ENCODE measurements around the gene SFXN5. TPM values are rescaled to one million over a fixed set of nuclear protein-coding genes. Genes with fewer than 3 reads are reported as not detected.

Gene SFXN5
- total and polyA plus RNA-seq, 2 of the 8 experiments (the other 6 are each of a cell fraction or from before 2014, with no cell fraction given): 29.3 to 33.1 TPM

DNA sequence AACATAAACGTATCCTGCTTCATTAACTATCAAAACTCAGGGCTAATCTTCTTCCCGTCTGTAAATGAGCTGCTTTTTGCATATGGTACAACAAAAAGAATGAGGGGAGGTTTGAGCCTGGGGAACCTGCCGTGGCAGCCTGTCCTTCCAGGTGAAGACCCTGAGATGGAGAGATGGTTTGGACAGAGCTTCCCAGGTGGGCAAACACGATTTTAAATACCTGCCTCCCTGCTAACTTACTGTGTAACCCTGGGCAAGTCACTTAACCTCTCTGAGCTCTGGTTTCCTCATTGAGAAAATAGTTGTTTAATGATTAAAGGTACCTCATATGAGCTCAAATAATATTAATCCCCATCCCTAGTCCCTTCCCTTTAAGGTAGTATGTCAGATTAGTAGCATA is 145.1 kb downstream of the SFXN5 start:
- Histone ChIP-seq H3K79me2 (ENCODE audit: control insufficient read depth in 1 of 2, insufficient read depth in 2 of 2, low read length in 2 of 2) (no peaks in the 10 kb centered on the region), H3K4ac (replicated peaks; ENCODE audit: insufficient read length, low read depth, low read length) (no peak overlapping the region), H3K4me3 (ENCODE audit: extremely low read depth in 1 of 4, insufficient read depth in 2 of 4, low read depth in 3 of 4, low read length in 4 of 4) (no peak overlapping the region; a peak in 1 of 8 replicates), H3K9ac (replicated peaks in 1 of 4; ENCODE audit: extremely low read depth in 1 of 4, low read depth in 3 of 4, low read length in 3 of 4) (no peak overlapping the region), H3K9me3 (ENCODE audit: insufficient read depth in 2 of 2, low read depth in 1 of 2, low read length in 1 of 2) (peaks cover 0 to 4% of the 10 kb centered on the region in 2 experiments; a peak in 1 of 4 replicates), H4K91ac (replicated peaks; ENCODE audit: insufficient read length, low read length) (no peak overlapping the region), H3K56ac (replicated peaks; ENCODE audit: insufficient read length, low read depth, low read length) (no peak overlapping the region), H3K36me3 (ENCODE audit: control insufficient read depth in 2 of 4, insufficient read depth in 4 of 4, low read length in 3 of 4) (peaks cover 0 to 2% (median 0%) of the 10 kb centered on the region in 4 experiments; a peak in 1 of 8 replicates), H4K20me1 (replicated peaks in 1 of 2; ENCODE audit: control insufficient read depth in 1 of 2, insufficient read depth in 2 of 2, low read length in 2 of 2) (peaks cover 4 to 20% of the 10 kb centered on the region in 2 experiments), H3K23ac (ENCODE audit: insufficient read length) (no peak overlapping the region), H2BK15ac (ENCODE audit: low read length) (no peak overlapping the region), H3K27ac (ENCODE audit: low read depth, low read length) (no peak overlapping the region), H3K14ac (ENCODE audit: insufficient read length) (no peak overlapping the region), H2BK120ac (replicated peaks; ENCODE audit: low read depth, low read length) (no peak overlapping the region), H2BK5ac (ENCODE audit: low read depth, low read length) (no peak overlapping the region), H2AK5ac (ENCODE audit: low read depth, low read length) (no peak overlapping the region), H2AFZ (ENCODE audit: low read length) (no peak overlapping the region), H2BK20ac (ENCODE audit: low read length) (no peak overlapping the region), H3K79me1 (ENCODE audit: low read depth, low read length) (no peaks in the 10 kb centered on the region), H2BK12ac (ENCODE audit: low read depth, low read length) (no peak overlapping the region), H3K23me2 (ENCODE audit: low read depth, low read length) (peaks cover 7% of the 10 kb centered on the region; the same call in 1 of the 2 replicates), H4K5ac (ENCODE audit: insufficient read length, low read depth, low read length) (no peak overlapping the region), H3K27me3 (replicated peaks in 1 of 4; ENCODE audit: control insufficient read depth in 3 of 4, extremely low read depth in 1 of 4, insufficient read depth in 3 of 4, low read length in 3 of 4) (peaks cover 72 to 92% (median 86%) of the 10 kb centered on the region in 4 experiments), H4K8ac (ENCODE audit: extremely low read depth, insufficient read depth, low read length) (no peak overlapping the region), H3K4me2 (ENCODE audit: insufficient read depth in 1 of 2, low read depth in 2 of 2, low read length in 2 of 2) (peak overlapping the region; percentile 15 to 67; a peak in 1 of 4 replicates), H3K18ac (ENCODE audit: extremely low read depth, low read length) (no peak overlapping the region), H3K4me1 (replicated peaks in 1 of 4; ENCODE audit: control insufficient read depth in 3 of 4, insufficient read depth in 4 of 4, low read length in 3 of 4) (peaks cover 6 to 25% (median 11%) of the 10 kb centered on the region in 4 experiments)
- peak; percentile 40; the same call in 1 of the 2 replicates for TF ChIP-seq KDM1A (IDR thresholded peaks at IDR 0.05; ENCODE audit: borderline replicate concordance, low read length)
- TF ChIP-seq CREB1 (IDR thresholded peaks at IDR 0.05): no peak
- TF ChIP-seq CTBP2 (IDR thresholded peaks at IDR 0.05; ENCODE audit: borderline replicate concordance, insufficient read depth, insufficient read length, low read length): no peak
- no peak for TF ChIP-seq HDAC2 (IDR thresholded peaks at IDR 0.05; ENCODE audit: borderline replicate concordance in 1 of 2, low read depth in 2 of 2, low read length in 2 of 2)
- DNase-seq (ENCODE audit: low read depth in 1 of 2, low spot score in 2 of 2) (no peak), FAIRE-seq (no peak)
- CTCF ChIA-PET (ENCODE audit: partially characterized antibody): interaction anchor here (0.9 to 24.3 kb wide), 16 partner anchors 9 to 159 kb away, joined by 3 to 497 read pairs (median 6); partner anchors contain the start of genes EMX1 and SPR
- POLR2A ChIA-PET (ENCODE audit: partially characterized antibody): interaction anchor here (0.8 to 3.2 kb wide), 6 partner anchors 9 to 25 kb away, joined by 3 to 18 read pairs (median 4); partner anchors contain the start of gene EMX1
- WGBS, 2 experiments (ENCODE audit: extremely low coverage in 1 of 2, insufficient coverage in 1 of 2, insufficient read length in 1 of 2, insufficient replicate concordance in 2 of 2, low coverage in 1 of 2, low lambda C conversion rate in 2 of 2, missing lambda C conversion rate in 1 of 2): 3% methylated on average over 4 of the region's 4 CpGs; no CpG with 5 or more reads in 1 of the 2 experiments
